ENCODE data around the gene GPR22. TPM values are rescaled to one million over a fixed set of nuclear protein-coding genes. Genes with fewer than 3 reads are reported as not detected.

GPR22 gene
- total and polyA plus RNA-seq, 10 of the 15 experiments (the other 5 are each of a cell fraction or from before 2014, with no cell fraction given) = 0.11 to 0.71 (median 0.47) TPM; not detected in 6

GRCh38 chr7:107494315-107494751, 24.5 kb downstream of the GPR22 start (continued):
- TF ChIP-seq E2F8 (IDR thresholded peaks at IDR 0.05; ENCODE audit: low read depth, partially characterized antibody) (no peak), POU2F2 (IDR thresholded peaks at IDR 0.05; ENCODE audit: borderline replicate concordance, low read depth, low read length) (no peak), TARDBP (IDR thresholded peaks at IDR 0.05; ENCODE audit: borderline replicate concordance) (no peak)

- no peaks in the 10 kb centered on the region for H3K9me3 ChIP-seq (replicated peaks; ENCODE audit: control insufficient read depth, insufficient read depth, low read length)
- no peak overlapping the region for H2AFZ ChIP-seq (ENCODE audit: control insufficient read depth, low read depth, low read length)
- H3K9ac ChIP-seq (ENCODE audit: control insufficient read depth, insufficient read depth, low read length) = no peak overlapping the region
- ChIA-PET CTCF (interaction anchor here (1.9 kb wide), 1 partner anchor 31 kb away, joined by 7 read pairs; no protein-coding TSS in a partner anchor), RAD21 (ENCODE audit: unreplicated experiment) (no interaction called here), SMC1A (ENCODE audit: uncharacterized antibody, unreplicated experiment) (interaction anchor here (1.0 to 1.6 kb wide), 3 partner anchors 28 to 301 kb away, joined by 3 to 5 read pairs (median 5); no protein-coding TSS in a partner anchor), POLR2A (no interaction called here)
- no peaks in the 10 kb centered on the region for H3K27me3 ChIP-seq (replicated peaks in 1 of 2; ENCODE audit: control insufficient read depth in 2 of 2, insufficient read depth in 2 of 2, low read length in 1 of 2)
- H4K20me1 ChIP-seq (ENCODE audit: control insufficient read depth, insufficient read depth) = no peaks in the 10 kb centered on the region
- no TSS peak for BruUV-seq (replicated peaks)
- no peak for DNase-seq (ENCODE audit: low read depth, low spot score)
- WGBS (ENCODE audit: insufficient coverage, insufficient replicate concordance, low lambda C conversion rate, missing lambda C conversion rate) = 97% methylated on average over 6 of the region's 6 CpGs
- intact Hi-C loops (cut with micrococcal nuclease; ENCODE audit: unreplicated experiment) (no loop called here), in situ Hi-C loops (cut with MboI) (no loop called here)
- H3K27ac ChIP-seq (ENCODE audit: control insufficient read depth, insufficient read depth) = no peak overlapping the region
- TF ChIP-seq POLR2A (IDR thresholded peaks at IDR 0.05; ENCODE audit: low read depth, low read length) = no peak
- no peak for TF ChIP-seq JUNB (IDR thresholded peaks at IDR 0.05)
- TF ChIP-seq USF2 (IDR thresholded peaks at IDR 0.05; ENCODE audit: borderline replicate concordance, low read depth, low read length) = no peak
- TF ChIP-seq ZNF384 (IDR thresholded peaks at IDR 0.05; ENCODE audit: borderline replicate concordance, low read depth, low read length) = no peak
- no peak for TF ChIP-seq IKZF1 (conservative IDR thresholded peaks at IDR 0.05)
- no peak for TF ChIP-seq YY1 (IDR thresholded peaks at IDR 0.05; ENCODE audit: low read depth, low read length)
- no peak for TF ChIP-seq BCL3 (IDR thresholded peaks at IDR 0.05; ENCODE audit: borderline replicate concordance, insufficient read depth, low read depth, low read length, poor library complexity, severe bottlenecking)
- no peak for TF ChIP-seq HDGF (IDR thresholded peaks at IDR 0.05)
- no peak for TF ChIP-seq NFYA (IDR thresholded peaks at IDR 0.05; ENCODE audit: borderline replicate concordance, low read depth, low read length)
- no peak for TF ChIP-seq RB1 (IDR thresholded peaks at IDR 0.05; ENCODE audit: borderline replicate concordance)
- no peak for TF ChIP-seq CEBPB (IDR thresholded peaks at IDR 0.05; ENCODE audit: borderline replicate concordance in 1 of 2, low read depth in 2 of 2, low read length in 2 of 2)
- no peak for TF ChIP-seq BCL11A (IDR thresholded peaks at IDR 0.05; ENCODE audit: low read depth, low read length)
- no peak for TF ChIP-seq BHLHE40 (IDR thresholded peaks at IDR 0.05; ENCODE audit: borderline replicate concordance in 1 of 2, low read depth in 2 of 2, low read length in 1 of 2)
- TF ChIP-seq SMARCA5 (IDR thresholded peaks at IDR 0.05) = no peak
- H3K79me2 ChIP-seq (ENCODE audit: control insufficient read depth, insufficient read depth, low read length) = no peaks in the 10 kb centered on the region
- FAIRE-seq = no peak
- H3K4me3 ChIP-seq = no peak overlapping the region
- H3K4me2 ChIP-seq (ENCODE audit: control insufficient read depth, insufficient read depth) = no peak overlapping the region
- H3K36me3 ChIP-seq (ENCODE audit: control insufficient read depth in 2 of 2, insufficient read depth in 2 of 2, low read length in 1 of 2) = no peaks in the 10 kb centered on the region; a peak in 1 of 4 replicates
- ATAC-seq = no peak
- no peaks in the 10 kb centered on the region for H3K4me1 ChIP-seq (ENCODE audit: control insufficient read depth, insufficient read depth, low read length)
These were observed 25.0 kb downstream of the GPR22 start for GRCh38 chr7:107494884-107495283.

Measured in GM12878 (cell line).